CD4-positive, alpha-beta memory T cell (primary cell): ENCODE measurements around the gene ZBTB20. TPM values are rescaled to one million over a fixed set of nuclear protein-coding genes. Genes with fewer than 3 reads are reported as not detected.

Source experiments
- CTCF ChIA-PET: fragments of 350-600 bp; sonication (Branson Sonifier 250); formaldehyde crosslinking; loops from one replicate; lab custom pipeline; 2021; ENCODE audit warnings: inconsistent platforms; ENCODE audit not compliant: partially characterized antibody; lab: Charles Lee
- POLR2A ChIA-PET: fragments of 350-600 bp; sonication (Branson Sonifier 250); formaldehyde crosslinking; loops from one replicate; lab custom pipeline; 2021; ENCODE audit not compliant: partially characterized antibody; lab: Charles Lee
- DNase-seq, 5 donors: peaks; one replicate each; pipeline versions ENCODE4 v3.0.0 to v3.0.0-alpha.2; 2020 to 2022; ENCODE audit warnings: mixed read lengths in 1 of 5
- H3K27ac ChIP-seq: one replicate; pipeline ENCODE4 v1.7.0; 2013; ENCODE audit warnings: low read depth, low read length
- H3K27me3 ChIP-seq: 2 replicates; pipeline ENCODE4 v1.7.0; 2013; ENCODE audit warnings: mild to moderate bottlenecking, low read length, moderate library complexity; ENCODE audit not compliant: insufficient read depth
- H3K36me3 ChIP-seq: 2 replicates; pipeline ENCODE4 v1.7.0; 2013; ENCODE audit warnings: mild to moderate bottlenecking, low read length, moderate library complexity; ENCODE audit not compliant: insufficient read depth
- H3K4me1 ChIP-seq: 2 replicates; pipeline ENCODE4 v1.7.0; 2013; ENCODE audit warnings: mild to moderate bottlenecking, low read length, moderate library complexity; ENCODE audit not compliant: insufficient read depth
- H3K4me3 ChIP-seq, 2 donors: one replicate each; pipeline ENCODE4 v1.7.0; 2013; ENCODE audit warnings: low read length in 2 of 2, mild to moderate bottlenecking in 1 of 2
- H3K9me3 ChIP-seq, 2 donors: one replicate each; pipeline ENCODE4 v1.7.0; 2013; ENCODE audit warnings: low read length in 2 of 2, control low read depth in 1 of 2; ENCODE audit not compliant: control insufficient read depth in 1 of 2
- H3K27ac Mint-ChIP-seq, 7 donors: one replicate each; pipeline ENCODE4 v1.8.0; 2020 to 2021; ENCODE audit warnings: mixed read lengths in 7 of 7, mild to moderate bottlenecking in 6 of 7, inconsistent platforms in 3 of 7, moderate library complexity in 3 of 7
- H3K27me3 Mint-ChIP-seq, 2 donors: one replicate each; pipeline ENCODE4 v1.8.0; 2020 to 2021; ENCODE audit warnings: mixed read lengths in 2 of 2
- H3K36me3 Mint-ChIP-seq, 2 donors: one replicate each; pipeline ENCODE4 v1.8.0; 2020 to 2021; ENCODE audit warnings: mixed read lengths in 2 of 2, inconsistent platforms in 1 of 2, mild to moderate bottlenecking in 1 of 2
- H3K4me1 Mint-ChIP-seq, 4 donors: one replicate each; pipeline ENCODE4 v1.8.0; 2020 to 2021; ENCODE audit warnings: mixed read lengths in 4 of 4, mild to moderate bottlenecking in 1 of 4
- H3K4me3 Mint-ChIP-seq, 8 donors: one replicate each; pipeline ENCODE4 v1.8.0; 2020 to 2021; ENCODE audit warnings: mixed read lengths in 8 of 8, mild to moderate bottlenecking in 7 of 8, moderate library complexity in 6 of 8, inconsistent platforms in 3 of 8
- H3K9me3 Mint-ChIP-seq, 8 donors: one replicate each; pipeline ENCODE4 v1.8.0; 2020 to 2021; ENCODE audit warnings: mixed read lengths in 8 of 8, mild to moderate bottlenecking in 5 of 8, inconsistent platforms in 3 of 8, moderate library complexity in 1 of 8
- intact Hi-C: fragments of 100-400 bp; cut with micrococcal nuclease; formaldehyde crosslinking; loops from one replicate; pipeline ENCODE4 v1.15.1; 2023
- polyA plus RNA-seq, 2 donors: library from polyadenylated mRNA; unstranded; fragments of 300-500 nt; fragmentation: Illumina TruSeq; gene quantifications; one replicate each; pipeline ENCODE4 v1.2.3, GENCODE V29; 2021
- total RNA-seq, 2 experiments: library from RNA; stranded (reverse); gene quantifications; one replicate each; pipeline ENCODE4 v1.2.3, GENCODE V29; 2021

ZBTB20 gene
- total and polyA plus RNA-seq, 4 experiments from 2014 or later: 21.9 to 58.4 (median 41.4) TPM

- POLR2A ChIA-PET: no interaction called here
- no peaks in the 10 kb centered on the region for H3K27me3 Mint-ChIP-seq
- CTCF ChIA-PET: interaction anchor here (1.6 kb wide), 1 partner anchor 15 kb away, joined by 4 read pairs; no protein-coding TSS in a partner anchor
- intact Hi-C loops: no loop called here
- Histone ChIP-seq H3K36me3 (no peaks in the 10 kb centered on the region), H3K4me3 (no peak overlapping the region), H3K27me3 (no peaks in the 10 kb centered on the region), H3K4me1 (no peaks in the 10 kb centered on the region), H3K27ac (no peak overlapping the region), H3K9me3 (no peaks in the 10 kb centered on the region)
- no peaks in the 10 kb centered on the region for H3K9me3 Mint-ChIP-seq
- H3K4me3 Mint-ChIP-seq: no peak overlapping the region
- H3K4me1 Mint-ChIP-seq: peaks cover 0 to 10% (median 7%) of the 10 kb centered on the region in 4 donors
- DNase-seq: no peak
- peaks cover 0 to 18% of the 10 kb centered on the region in 2 donors for H3K36me3 Mint-ChIP-seq
- H3K27ac Mint-ChIP-seq: no peak overlapping the region
These were observed 291.2 kb downstream of the ZBTB20 start for GRCh38 chr3:114855839-114856238.

- H3K36me3 ChIP-seq: no peaks in the 10 kb centered on the region
- Mint-ChIP-seq H3K9me3 (no peaks in the 10 kb centered on the region), H3K4me3 (no peak overlapping the region), H3K27me3 (no peaks in the 10 kb centered on the region), H3K4me1 (peaks cover 0 to 7% (median 5%) of the 10 kb centered on the region in 4 donors), H3K27ac (no peak overlapping the region), H3K36me3 (peaks cover 0 to 18% of the 10 kb centered on the region in 2 donors)
- CTCF ChIA-PET: no interaction called here
- H3K4me3 ChIP-seq: no peak overlapping the region
- H3K4me1 ChIP-seq: no peaks in the 10 kb centered on the region
- H3K9me3 ChIP-seq: no peaks in the 10 kb centered on the region
- POLR2A ChIA-PET: no interaction called here
- DNase-seq: no peak
- H3K27me3 ChIP-seq: no peaks in the 10 kb centered on the region
- no peak overlapping the region for H3K27ac ChIP-seq
- intact Hi-C loops: no loop called here
These were observed 294.1 kb downstream of the ZBTB20 start for GRCh38 chr3:114852966-114853365.

GRCh38 chr3:114850898-114851297, 296.2 kb downstream of the ZBTB20 start:
- no peaks in the 10 kb centered on the region for H3K27me3 ChIP-seq
- Mint-ChIP-seq H3K4me1 (peaks cover 0 to 6% (median 2%) of the 10 kb centered on the region in 4 donors), H3K4me3 (no peak overlapping the region), H3K27me3 (no peaks in the 10 kb centered on the region), H3K27ac (no peak overlapping the region), H3K36me3 (peaks cover 0 to 21% of the 10 kb centered on the region in 2 donors), H3K9me3 (no peaks in the 10 kb centered on the region)
- ChIA-PET CTCF (no interaction called here), POLR2A (no interaction called here)
- intact Hi-C loops: no loop called here
- H3K4me1 ChIP-seq: no peaks in the 10 kb centered on the region
- no peaks in the 10 kb centered on the region for H3K9me3 ChIP-seq
- H3K36me3 ChIP-seq: no peaks in the 10 kb centered on the region
- H3K27ac ChIP-seq: no peak overlapping the region
- H3K4me3 ChIP-seq: no peak overlapping the region
- no peak for DNase-seq

GRCh38 chr3:114848643-114849350, 298.3 kb downstream of the ZBTB20 start:
- no peak for DNase-seq
- H3K27me3 ChIP-seq: no peaks in the 10 kb centered on the region
- Mint-ChIP-seq H3K27me3 (no peaks in the 10 kb centered on the region), H3K27ac (no peak overlapping the region), H3K4me3 (no peak overlapping the region), H3K36me3 (peaks cover 0 to 18% of the 10 kb centered on the region in 2 donors), H3K9me3 (no peaks in the 10 kb centered on the region), H3K4me1 (peaks cover 0 to 6% (median under 1%) of the 10 kb centered on the region in 4 donors)
- intact Hi-C loops: no loop called here
- no peaks in the 10 kb centered on the region for H3K9me3 ChIP-seq
- H3K4me3 ChIP-seq: no peak overlapping the region
- POLR2A ChIA-PET: no interaction called here
- H3K36me3 ChIP-seq: no peaks in the 10 kb centered on the region
- H3K27ac ChIP-seq: no peak overlapping the region
- CTCF ChIA-PET: no interaction called here
- H3K4me1 ChIP-seq: no peaks in the 10 kb centered on the region

- CTCF ChIA-PET: no interaction called here
- H3K9me3 Mint-ChIP-seq: no peaks in the 10 kb centered on the region
- Histone ChIP-seq H3K27ac (no peak overlapping the region), H3K4me1 (no peaks in the 10 kb centered on the region), H3K36me3 (no peaks in the 10 kb centered on the region), H3K4me3 (no peak overlapping the region), H3K9me3 (no peaks in the 10 kb centered on the region), H3K27me3 (no peaks in the 10 kb centered on the region)
- no peak overlapping the region for H3K4me3 Mint-ChIP-seq
- no peaks in the 10 kb centered on the region for H3K27me3 Mint-ChIP-seq
- peaks cover 0 to 6% (median under 1%) of the 10 kb centered on the region in 4 donors for H3K4me1 Mint-ChIP-seq
- DNase-seq: no peak
- POLR2A ChIA-PET: no interaction called here
- H3K27ac Mint-ChIP-seq: no peak overlapping the region
- intact Hi-C loops: no loop called here
- H3K36me3 Mint-ChIP-seq: peaks cover 0 to 16% of the 10 kb centered on the region in 2 donors
These were observed 299.0 kb downstream of the ZBTB20 start for GRCh38 chr3:114848082-114848481.

- no peaks in the 10 kb centered on the region for H3K9me3 Mint-ChIP-seq
- Histone ChIP-seq H3K36me3 (no peaks in the 10 kb centered on the region), H3K4me1 (no peaks in the 10 kb centered on the region), H3K27ac (no peak overlapping the region), H3K27me3 (no peaks in the 10 kb centered on the region), H3K9me3 (no peaks in the 10 kb centered on the region), H3K4me3 (no peak overlapping the region)
- no peak overlapping the region for H3K4me3 Mint-ChIP-seq
- no peaks in the 10 kb centered on the region for H3K27me3 Mint-ChIP-seq
- H3K4me1 Mint-ChIP-seq: peaks cover 0 to 3% (median under 1%) of the 10 kb centered on the region in 4 donors
- peaks cover 0 to 14% of the 10 kb centered on the region in 2 donors for H3K36me3 Mint-ChIP-seq
- DNase-seq: no peak
- intact Hi-C loops: no loop called here
- POLR2A ChIA-PET: no interaction called here
- no peak overlapping the region for H3K27ac Mint-ChIP-seq
- CTCF ChIA-PET: no interaction called here
These were observed 299.5 kb downstream of the ZBTB20 start for GRCh38 chr3:114847564-114847963.

- CTCF ChIA-PET: no interaction called here
- no peaks in the 10 kb centered on the region for H3K27me3 ChIP-seq
- no peaks in the 10 kb centered on the region for H3K9me3 ChIP-seq
- POLR2A ChIA-PET: no interaction called here
- Mint-ChIP-seq H3K36me3 (peaks cover 0 to 13% of the 10 kb centered on the region in 2 donors), H3K4me3 (no peak overlapping the region), H3K4me1 (peaks cover 0 to 3% (median under 1%) of the 10 kb centered on the region in 4 donors), H3K27ac (peak overlapping the region in 1 of 7 donors; percentile 10), H3K9me3 (no peaks in the 10 kb centered on the region), H3K27me3 (no peaks in the 10 kb centered on the region)
- no peak overlapping the region for H3K27ac ChIP-seq
- no peaks in the 10 kb centered on the region for H3K4me1 ChIP-seq
- no peak overlapping the region for H3K4me3 ChIP-seq
- intact Hi-C loops: no loop called here
- DNase-seq: no peak
- no peaks in the 10 kb centered on the region for H3K36me3 ChIP-seq
These were observed 300.3 kb downstream of the ZBTB20 start for GRCh38 chr3:114846779-114847178.
